Adipose tissue (tissue), 3 donors: ENCODE results near the gene CNN2. TPM values are rescaled to one million over a fixed set of nuclear protein-coding genes. Genes with fewer than 3 reads are reported as not detected.

ENCODE experiments used
- H3K27ac ChIP-seq: one replicate; pipeline ENCODE4 v1.5.1; 2013; ENCODE audit warnings: low read depth, low read length
- WGBS, 3 donors: extraction: QIAGEN DNeasy Blood & Tissue Kit; methylation state at CpG; one replicate each; pipeline ENCODE4 v1.1.7; 2013; 5-methylcytosine and 5-hydroxymethylcytosine counted together
- polyA plus RNA-seq, 3 donors: library from polyadenylated mRNA; stranded (reverse); fragments of 200-250 nt; gene quantifications; one replicate each; pipeline ENCODE4 v1.2.3, GENCODE V29; 2013
- donor health status: healthy with polysubstance abuse.
- donor health status: Bipolar disorder and iron deficiency.
- donor health status: healthy.

The CNN2 gene
- polyA plus RNA-seq, 3 donors: 39.3 to 107 (median 76.1) TPM

DNA sequence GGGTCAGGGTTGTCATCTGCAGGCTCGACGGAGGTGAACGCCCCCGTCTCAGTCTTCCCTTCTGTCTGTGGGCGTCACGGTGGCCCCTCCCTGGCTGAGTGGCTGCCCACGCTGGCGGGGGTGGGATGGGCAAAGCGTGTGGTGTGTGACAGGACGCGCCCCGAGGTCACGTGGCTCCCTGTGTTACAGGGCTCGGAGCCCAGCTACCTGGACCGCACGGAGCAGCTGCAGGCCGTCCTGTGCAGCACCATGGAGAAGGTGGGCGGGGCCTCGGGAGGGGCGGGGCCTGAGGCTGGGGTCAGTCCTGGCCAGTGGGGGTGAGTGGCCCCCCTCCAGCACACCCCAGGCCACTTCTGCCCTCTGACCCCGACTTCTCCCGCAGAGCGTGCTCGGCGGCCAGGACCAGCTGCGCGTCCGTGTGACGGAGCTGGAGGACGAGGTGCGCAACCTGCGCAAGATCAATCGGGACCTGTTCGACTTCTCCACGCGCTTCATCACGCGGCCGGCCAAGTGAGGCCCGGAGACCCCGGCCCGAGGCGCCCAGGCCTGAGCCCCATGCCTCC is 32.5 kb upstream of the CNN2 start:
- no peak overlapping the region for H3K27ac ChIP-seq
- 91 to 92% (median 92%) methylated on average over 40 to 43 of the region's 43 CpGs for WGBS, 3 donors

DNA sequence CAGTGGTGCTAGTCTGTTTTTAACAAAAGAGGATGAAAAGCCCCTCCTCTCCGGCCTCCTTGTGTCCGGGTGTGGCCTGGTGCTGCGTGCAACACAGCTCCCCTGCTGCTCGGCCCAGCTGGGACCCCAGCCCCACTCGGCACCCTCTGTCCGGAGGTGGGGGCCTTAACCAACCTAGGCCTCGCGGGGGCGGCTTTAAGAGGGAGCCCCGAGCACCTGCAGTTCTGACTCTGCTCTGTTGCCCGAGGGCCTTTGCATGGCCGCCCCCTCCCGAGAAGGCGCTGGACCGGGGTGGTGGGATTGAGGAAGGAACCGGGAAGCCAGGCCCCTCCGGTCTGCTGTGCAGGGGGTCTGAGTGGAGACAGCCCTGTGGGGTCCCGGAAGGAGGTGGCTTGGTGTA is 31.9 kb upstream of the CNN2 start:
- H3K27ac ChIP-seq: no peak overlapping the region
- WGBS, 3 donors: 94 to 95% (median 94%) methylated on average over 18 of the region's 18 CpGs

DNA sequence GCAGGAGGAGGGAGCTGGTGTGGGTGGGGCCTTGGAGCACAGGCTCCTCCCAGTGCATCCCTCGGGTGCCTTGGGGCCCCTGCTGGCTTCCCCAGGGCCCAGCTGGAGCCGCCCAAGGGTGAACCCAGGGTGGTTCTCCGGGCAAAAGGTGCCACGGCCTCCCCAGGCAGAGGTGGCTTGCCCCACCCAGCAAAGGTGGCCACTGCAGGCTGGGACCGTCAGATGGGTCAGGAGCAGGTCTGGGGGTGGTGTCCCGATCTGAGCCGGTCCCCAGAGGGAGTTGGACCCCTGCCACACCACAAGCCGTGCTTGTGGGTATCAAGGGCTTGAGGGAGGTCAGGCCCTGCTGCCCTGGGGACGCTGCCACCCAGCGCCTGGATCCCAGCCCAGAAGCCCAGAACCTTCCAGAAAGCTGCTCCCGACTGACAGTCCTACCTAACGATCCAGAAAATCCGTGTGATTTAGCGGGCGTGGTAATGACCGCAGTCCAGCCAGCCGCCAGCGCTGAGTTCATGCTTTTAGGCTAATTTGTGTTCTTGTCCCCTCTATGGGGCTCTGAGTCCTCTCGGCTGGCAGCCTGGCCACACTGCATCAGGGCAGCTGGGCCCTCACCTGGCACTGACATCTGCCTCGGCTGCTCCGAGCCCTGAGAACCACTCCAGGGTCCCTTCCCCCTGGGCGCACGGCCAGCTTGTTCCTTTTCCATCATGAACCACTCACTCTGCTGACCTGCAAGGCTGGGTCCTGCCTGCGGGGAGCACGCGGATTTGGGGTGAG is 31.2 kb upstream of the CNN2 start:
- H3K27ac ChIP-seq: no peak overlapping the region
- WGBS, 3 donors: 71 to 77% (median 74%) methylated on average over 26 of the region's 26 CpGs

DNA sequence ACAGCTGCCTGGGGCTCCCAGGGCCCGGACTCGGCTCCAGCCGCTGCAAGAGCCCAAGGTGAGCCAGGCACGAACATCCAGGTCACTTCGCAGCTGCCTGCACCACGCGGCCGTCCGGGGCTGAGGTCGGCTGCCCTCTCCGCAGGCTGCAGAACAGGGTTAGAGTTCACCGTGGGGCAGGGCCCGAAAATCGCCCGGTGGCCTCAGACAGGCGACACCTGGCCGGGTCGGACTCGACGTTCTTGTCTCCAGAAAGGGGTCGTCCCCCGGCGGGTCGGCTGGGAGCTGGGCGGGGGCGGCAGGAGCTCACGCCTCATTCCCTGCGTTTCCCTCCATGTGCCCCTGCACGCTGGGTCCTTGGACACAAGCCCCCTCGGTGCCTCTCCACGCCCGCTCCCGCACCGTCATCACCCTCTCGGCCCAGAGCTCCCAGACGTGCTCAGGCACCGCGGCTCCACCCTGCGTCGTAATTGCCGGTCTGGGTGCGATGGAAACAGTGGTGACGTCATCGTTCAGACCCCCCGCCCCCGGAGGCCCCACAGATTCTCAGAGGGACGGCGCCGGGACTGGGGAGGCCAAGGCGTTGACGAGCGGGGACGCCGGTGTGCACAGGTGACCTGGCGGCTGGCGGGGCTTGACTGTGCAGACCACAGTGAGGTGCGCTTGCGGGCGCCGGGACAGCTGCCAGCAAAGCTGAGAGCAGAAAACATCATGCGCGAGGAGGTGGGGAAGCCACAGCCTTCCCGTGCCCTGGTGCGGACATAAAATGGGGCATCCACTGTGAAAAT is 30.2 kb upstream of the CNN2 start:
- H3K27ac ChIP-seq: no peak overlapping the region
- WGBS, 3 donors: 10 to 14% (median 13%) methylated on average over 64 of the region's 64 CpGs

DNA sequence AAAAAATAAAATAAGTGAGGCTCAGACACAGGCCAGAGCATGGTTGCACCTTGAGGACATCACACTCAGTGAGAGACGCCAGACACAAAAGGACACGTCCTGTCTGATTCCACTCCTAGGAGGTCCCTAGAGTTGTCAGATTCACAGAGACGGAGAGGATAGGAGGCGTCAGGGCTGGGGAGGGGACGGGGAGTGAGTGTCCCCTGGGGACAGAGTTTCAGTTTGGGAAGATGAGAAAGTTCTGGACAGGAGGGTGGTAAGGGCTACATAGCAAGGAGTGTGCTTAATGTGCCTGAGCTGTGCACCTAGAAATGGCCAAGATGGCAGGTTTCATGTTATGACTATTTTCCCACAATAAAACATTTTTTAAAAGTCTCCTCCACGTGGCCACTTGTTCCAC is 28.3 kb upstream of the CNN2 start:
- WGBS, 3 donors: 16 to 32% (median 28%) methylated on average over 6 of the region's 6 CpGs
- H3K27ac ChIP-seq: no peak overlapping the region

DNA sequence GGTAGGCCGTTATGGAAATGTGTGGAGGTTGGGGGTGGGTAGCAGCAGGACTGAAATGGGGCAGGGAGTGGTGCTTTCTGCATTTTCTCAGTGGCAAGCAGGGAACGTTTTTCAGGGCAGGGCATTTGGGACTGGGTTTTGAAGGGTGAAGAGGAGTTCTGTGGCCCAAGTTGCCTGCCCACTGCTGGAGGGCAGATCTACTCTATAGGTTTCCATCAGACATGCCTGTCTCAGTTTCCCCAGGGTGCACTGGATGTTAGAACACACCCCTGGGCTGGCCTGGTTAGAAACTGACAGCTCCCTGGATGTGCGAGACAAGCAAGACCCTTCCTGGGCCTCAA is 27.1 kb upstream of the CNN2 start:
- no peak overlapping the region for H3K27ac ChIP-seq

DNA sequence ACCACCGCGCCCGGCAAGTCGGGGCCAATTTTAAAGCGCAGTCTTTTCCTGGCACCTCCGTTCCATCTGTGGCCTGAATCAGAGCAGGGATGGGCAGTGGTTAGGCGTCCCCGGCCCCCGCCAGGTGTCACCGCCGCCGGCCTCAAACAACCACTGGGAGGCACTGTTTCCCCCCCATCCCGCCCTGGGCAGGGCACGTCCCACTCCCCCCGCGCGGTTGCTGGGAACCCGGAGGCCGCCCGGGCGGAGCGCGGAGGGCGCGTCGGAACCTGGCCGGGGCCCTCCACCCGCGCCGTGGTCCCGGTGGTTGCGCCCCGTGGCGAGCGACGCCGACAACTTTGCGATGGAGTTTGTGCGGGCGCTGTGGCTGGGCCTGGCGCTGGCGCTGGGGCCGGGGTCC is 26.3 kb upstream of the CNN2 start, which contains the start of gene GRIN3B:
GRIN3B (plus strand) TSS at position 325 of the 400 bp plus-strand sequence; CDS start at position 344, 19 bp downstream.
- WGBS, 3 donors: 2% methylated on average over 42 to 43 of the region's 43 CpGs
- no peak within 1 kb of the TSS for H3K27ac ChIP-seq

More for the DNA sequence above, 27.1 kb upstream of the CNN2 start:
- WGBS, 3 donors: 57 to 65% (median 57%) methylated on average over 3 of the region's 3 CpGs

DNA sequence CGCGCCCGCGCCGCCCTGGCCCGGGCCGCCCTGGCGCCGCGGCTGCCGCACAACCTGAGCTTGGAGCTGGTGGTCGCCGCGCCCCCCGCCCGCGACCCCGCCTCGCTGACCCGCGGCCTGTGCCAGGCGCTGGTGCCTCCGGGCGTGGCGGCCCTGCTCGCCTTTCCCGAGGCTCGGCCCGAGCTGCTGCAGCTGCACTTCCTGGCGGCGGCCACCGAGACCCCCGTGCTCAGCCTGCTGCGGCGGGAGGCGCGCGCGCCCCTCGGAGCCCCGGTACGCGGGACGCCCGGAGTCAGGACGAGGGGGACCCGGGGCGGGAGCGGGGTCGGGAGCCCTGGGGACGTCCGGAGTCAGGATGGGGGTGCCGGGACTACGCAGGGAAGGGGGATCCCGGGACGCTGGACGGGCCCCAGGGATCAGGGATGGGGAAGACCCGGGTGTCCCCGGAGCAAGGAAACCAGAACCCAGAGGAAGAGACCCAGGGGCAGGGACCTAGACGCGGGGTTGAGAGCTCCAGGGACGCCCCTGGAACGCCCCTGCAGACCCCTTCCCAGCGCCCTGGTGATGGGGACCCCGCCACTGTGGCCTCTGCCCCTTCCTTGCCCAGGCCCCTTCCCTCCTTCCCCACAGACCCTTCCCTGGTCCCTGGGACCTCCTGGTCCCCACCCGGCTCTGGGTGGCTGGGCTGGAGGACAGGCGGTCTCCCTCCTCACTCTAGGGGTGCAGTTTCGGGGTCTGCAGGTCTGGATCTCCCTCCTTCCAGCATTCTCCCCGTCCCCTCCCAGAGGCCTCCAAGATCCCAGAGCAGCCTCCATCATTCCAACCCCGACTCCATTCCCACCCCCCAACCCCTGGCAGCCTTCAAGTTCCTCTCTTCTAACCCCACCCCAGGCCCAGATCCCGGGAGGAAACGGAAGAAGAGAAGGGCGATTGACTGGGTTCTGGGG is 25.5 kb upstream of the CNN2 start:
- no peak overlapping the region for H3K27ac ChIP-seq
- WGBS, 3 donors: 3 to 5% (median 4%) methylated on average over 38 to 72 of the region's 73 CpGs

DNA sequence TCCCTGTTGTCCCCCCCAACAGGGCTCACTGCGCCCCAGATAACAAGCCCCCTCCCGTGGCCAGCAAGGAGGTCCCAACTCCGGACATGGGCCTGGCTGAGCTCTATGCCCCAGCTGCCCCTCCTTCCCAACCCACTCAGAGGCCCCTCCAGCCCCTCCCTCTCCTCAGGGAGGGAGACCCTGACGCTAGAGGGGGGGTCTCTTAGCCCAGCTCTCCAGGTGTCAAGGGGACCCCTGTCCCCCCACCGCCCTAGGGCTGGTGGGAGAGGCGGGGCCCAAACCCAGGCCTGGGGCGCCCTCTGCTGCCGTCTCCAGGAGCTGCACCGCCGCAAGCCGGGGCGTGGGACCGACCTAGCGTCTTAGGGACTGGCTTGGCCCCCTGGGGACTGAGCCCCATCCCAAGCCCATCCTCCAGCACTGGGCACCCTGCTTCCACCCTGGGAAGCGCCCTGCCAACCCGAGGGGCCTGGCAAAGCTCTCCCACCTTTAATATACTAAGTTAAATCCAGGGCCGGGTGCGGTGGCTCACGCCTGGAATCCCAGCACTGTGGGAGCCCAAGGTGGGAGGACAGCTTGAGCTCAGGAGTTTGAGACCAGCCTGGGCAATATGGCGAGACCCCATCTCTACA is 24.8 kb upstream of the CNN2 start:
- H3K27ac ChIP-seq: no peak overlapping the region
- 8 to 12% (median 10%) methylated on average over 17 to 20 of the region's 20 CpGs for WGBS, 3 donors

DNA sequence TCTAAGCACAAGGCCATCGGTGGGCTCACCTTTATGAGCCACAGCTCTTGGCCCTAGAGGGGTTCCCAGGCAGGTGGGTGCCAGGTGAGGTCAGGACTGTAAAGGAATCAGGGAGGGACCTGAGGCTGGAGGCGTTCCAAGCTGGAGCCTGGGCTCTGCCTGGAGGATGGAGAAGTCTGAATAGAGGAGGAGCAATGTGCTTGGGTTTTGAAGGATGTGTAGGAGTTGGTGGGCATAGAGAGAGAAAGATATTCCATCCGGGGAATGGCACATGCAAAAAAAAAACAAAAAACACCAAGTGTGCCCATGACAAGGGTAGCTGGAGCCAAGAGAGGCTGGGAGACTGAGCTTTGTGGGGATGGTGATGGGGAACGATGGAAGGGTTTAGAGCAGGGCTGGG is 23.8 kb upstream of the CNN2 start:
- WGBS, 3 donors: 75 to 82% (median 81%) methylated on average over 4 of the region's 4 CpGs
- H3K27ac ChIP-seq: no peak overlapping the region

DNA sequence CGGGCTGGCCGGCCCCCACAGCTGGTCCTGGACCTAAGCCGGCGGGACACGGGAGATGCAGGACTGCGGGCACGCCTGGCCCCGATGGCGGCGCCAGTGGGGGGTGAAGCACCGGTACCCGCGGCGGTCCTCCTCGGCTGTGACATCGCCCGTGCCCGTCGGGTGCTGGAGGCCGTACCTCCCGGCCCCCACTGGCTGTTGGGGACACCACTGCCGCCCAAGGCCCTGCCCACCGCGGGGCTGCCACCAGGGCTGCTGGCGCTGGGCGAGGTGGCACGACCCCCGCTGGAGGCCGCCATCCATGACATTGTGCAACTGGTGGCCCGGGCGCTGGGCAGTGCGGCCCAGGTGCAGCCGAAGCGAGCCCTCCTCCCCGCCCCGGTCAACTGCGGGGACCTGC is 23.1 kb upstream of the CNN2 start:
- 84 to 87% (median 86%) methylated on average over 35 to 37 of the region's 37 CpGs for WGBS, 3 donors
- H3K27ac ChIP-seq: no peak overlapping the region

DNA sequence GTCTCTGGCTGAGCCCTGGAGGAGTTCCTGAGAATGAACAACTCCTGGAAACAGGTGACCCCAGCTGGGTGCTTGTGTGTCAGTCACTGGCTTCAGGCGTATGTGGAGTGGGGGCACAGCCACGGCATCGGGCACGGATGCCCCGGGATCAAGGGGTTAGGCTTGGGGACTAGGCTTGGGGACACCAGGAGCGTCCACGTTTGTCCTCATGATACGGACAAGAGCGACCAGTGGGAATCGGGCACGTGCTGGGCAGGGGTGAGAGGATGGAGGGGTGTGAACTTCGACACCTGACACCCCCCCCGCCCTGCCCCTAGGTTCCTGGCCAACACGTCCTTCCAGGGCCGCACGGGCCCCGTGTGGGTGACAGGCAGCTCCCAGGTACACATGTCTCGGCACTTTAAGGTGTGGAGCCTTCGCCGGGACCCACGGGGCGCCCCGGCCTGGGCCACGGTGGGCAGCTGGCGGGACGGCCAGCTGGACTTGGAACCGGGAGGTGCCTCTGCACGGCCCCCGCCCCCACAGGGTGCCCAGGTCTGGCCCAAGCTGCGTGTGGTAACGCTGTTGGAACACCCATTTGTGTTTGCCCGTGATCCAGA is 22.1 kb upstream of the CNN2 start:
- 59 to 76% (median 74%) methylated on average over 22 to 32 of the region's 32 CpGs for WGBS, 3 donors
- no peak overlapping the region for H3K27ac ChIP-seq

DNA sequence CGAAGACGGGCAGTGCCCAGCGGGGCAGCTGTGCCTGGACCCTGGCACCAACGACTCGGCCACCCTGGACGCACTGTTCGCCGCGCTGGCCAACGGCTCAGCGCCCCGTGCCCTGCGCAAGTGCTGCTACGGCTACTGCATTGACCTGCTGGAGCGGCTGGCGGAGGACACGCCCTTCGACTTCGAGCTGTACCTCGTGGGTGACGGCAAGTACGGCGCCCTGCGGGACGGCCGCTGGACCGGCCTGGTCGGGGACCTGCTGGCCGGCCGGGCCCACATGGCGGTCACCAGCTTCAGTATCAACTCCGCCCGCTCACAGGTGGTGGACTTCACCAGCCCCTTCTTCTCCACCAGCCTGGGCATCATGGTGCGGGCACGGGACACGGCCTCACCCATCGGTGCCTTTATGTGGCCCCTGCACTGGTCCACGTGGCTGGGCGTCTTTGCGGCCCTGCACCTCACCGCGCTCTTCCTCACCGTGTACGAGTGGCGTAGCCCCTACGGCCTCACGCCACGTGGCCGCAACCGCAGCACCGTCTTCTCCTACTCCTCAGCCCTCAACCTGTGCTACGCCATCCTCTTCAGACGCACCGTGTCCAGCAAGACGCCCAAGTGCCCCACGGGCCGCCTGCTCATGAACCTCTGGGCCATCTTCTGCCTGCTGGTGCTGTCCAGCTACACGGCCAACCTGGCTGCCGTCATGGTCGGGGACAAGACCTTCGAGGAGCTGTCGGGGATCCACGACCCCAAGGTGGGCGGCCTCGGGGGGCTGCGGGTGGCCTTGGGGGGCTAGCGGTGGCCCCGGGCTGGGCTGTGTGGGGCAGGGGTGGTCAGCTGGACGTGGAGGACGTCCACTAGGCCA is 21.4 kb upstream of the CNN2 start:
- H3K27ac ChIP-seq: no peak overlapping the region
- 87 to 89% (median 89%) methylated on average over 69 to 70 of the region's 70 CpGs for WGBS, 3 donors

DNA sequence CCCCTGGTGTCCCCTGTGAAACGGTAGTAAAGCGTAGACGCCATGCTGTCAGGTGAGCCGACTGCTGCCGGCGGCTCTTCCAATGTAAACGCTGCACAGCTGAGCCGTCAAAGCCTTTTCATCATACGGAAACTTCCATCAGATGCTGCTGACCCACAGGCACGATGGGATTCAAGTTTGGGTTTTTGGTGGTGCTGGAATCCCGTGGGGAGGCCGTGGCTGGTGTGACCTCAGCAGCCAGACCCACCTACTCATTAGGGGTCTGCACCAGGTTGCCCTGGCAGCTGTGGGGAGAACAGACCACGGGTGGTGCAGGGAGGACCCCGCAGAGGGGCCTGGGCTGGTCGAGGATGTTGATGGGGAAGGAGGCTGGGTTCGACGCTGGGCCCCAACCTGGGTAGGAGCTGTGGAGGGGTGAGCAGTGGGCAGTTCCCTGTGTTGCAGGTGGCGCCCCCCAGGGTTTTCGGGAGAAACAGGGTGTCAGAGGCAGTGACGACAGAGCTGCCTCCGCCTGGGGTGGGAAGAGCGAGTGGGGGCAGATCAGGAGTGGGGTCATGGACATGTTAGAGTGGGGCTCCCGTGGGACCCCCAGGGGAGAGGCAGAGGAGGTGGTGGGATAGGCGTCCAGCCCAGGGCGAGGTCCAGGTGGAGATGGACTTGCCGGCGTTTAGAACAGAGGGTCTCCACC is 19.6 kb upstream of the CNN2 start:
- no peak overlapping the region for H3K27ac ChIP-seq
- WGBS, 3 donors: 66 to 84% (median 79%) methylated on average over 26 to 27 of the region's 27 CpGs

DNA sequence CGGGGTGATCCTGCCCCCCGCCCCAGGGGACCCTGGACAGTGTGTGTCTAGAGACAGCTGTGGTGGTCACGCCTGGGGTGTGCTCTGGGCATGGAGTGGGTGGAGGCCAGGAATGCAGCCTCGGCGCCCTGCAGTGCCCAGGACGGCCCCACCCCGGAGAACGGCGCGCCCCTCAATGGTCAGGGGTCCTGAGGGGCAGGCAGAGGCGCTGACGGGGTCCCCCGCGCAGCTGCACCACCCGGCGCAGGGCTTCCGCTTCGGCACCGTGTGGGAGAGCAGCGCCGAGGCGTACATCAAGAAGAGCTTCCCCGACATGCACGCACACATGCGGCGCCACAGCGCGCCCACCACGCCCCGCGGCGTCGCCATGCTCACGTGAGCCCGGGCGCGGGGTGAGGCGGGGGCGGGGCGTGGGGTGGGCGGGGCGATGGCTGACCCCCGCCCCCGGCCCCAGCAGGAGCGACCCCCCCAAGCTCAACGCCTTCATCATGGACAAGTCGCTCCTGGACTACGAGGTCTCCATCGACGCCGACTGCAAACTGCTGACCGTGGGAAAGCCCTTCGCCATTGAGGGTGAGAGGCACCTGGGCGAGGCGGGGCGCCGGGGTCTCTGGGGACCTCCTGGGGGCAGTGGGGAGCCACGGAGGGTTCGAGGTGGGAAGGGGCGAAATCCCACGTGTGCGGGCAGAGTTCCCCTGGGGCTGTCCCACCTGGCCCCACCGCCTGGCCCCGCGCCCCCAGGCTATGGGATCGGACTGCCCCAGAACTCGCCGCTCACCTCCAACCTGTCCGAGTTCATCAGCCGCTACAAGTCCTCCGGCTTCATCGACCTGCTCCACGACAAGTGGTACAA is 18.8 kb upstream of the CNN2 start:
- 92 to 94% (median 93%) methylated on average over 56 to 73 of the region's 73 CpGs for whole genome bisulfite sequencing, 3 donors
- H3K27ac ChIP-seq: no peak overlapping the region
